CD14-positive monocyte (primary cell): ENCODE results near the gene HSD3B7. TPM values are rescaled to one million over a fixed set of nuclear protein-coding genes. Genes with fewer than 3 reads are reported as not detected.

Source experiments
- DNase-seq, 3 donors: peaks; one replicate each; pipeline ENCODE4 v3.0.0-alpha.2; 2011 to 2022
- H2AFZ ChIP-seq: 2 replicates; pipeline ENCODE4 v1.6.0; 2012; ENCODE audit warnings: mild to moderate bottlenecking, low read depth, low read length, inconsistent platforms; ENCODE audit not compliant: insufficient read depth, poor library complexity, severe bottlenecking
- H3K27ac ChIP-seq, 2 donors: 1 replicate in 1 of 2; 2 replicates in 1 of 2; pipeline ENCODE4 v1.5.1; 2012 to 2013; ENCODE audit warnings: low read length in 2 of 2, control low read depth in 1 of 2, inconsistent platforms in 1 of 2, low read depth in 1 of 2, mild to moderate bottlenecking in 1 of 2
- H3K27me3 ChIP-seq, 2 donors: one replicate each; pipeline versions ENCODE4 v1.6.0 to v1.6.1; 2011 to 2013; ENCODE audit warnings: low read length in 2 of 2; ENCODE audit not compliant: control insufficient read depth in 2 of 2, insufficient read depth in 2 of 2
- H3K36me3 ChIP-seq, 2 donors: replicated peaks in 1 of 2; 1 replicate in 1 of 2; 2 replicates in 1 of 2; pipeline versions ENCODE4 v1.5.1 to v1.6.1; 2012 to 2013; ENCODE audit warnings: low read length in 2 of 2, control low read depth in 1 of 2, inconsistent platforms in 1 of 2, mild to moderate bottlenecking in 1 of 2; ENCODE audit not compliant: insufficient read depth in 2 of 2, control insufficient read depth in 1 of 2
- H3K4me1 ChIP-seq, 2 donors: 1 replicate in 1 of 2; 2 replicates in 1 of 2; pipeline versions ENCODE4 v1.5.1 to v1.6.1; 2012 to 2013; ENCODE audit warnings: low read length in 2 of 2, control low read depth in 1 of 2, inconsistent platforms in 1 of 2, mild to moderate bottlenecking in 1 of 2, moderate library complexity in 1 of 2; ENCODE audit not compliant: insufficient read depth in 2 of 2, control insufficient read depth in 1 of 2
- H3K4me2 ChIP-seq: replicated peaks from 2 replicates; pipeline ENCODE3; 2012; ENCODE audit warnings: low read length, moderate library complexity, mild to moderate bottlenecking; ENCODE audit not compliant: poor library complexity, severe bottlenecking; ENCODE audit errors: extremely low read depth
- H3K4me3 ChIP-seq, 3 experiments: fragments of 200-600 bp in 1 of 3; sonication (generic) in 1 of 3; replicated peaks in 1 of 3; 1 replicate in 2 of 3; 2 replicates in 1 of 3; pipeline ENCODE4 v1.5.1; 2011 to 2013; ENCODE audit warnings: low read length in 3 of 3, mild to moderate bottlenecking in 3 of 3, control low read depth in 2 of 3, low read depth in 2 of 3, inconsistent platforms in 1 of 3, moderate library complexity in 1 of 3
- H3K79me2 ChIP-seq: 2 replicates; pipeline ENCODE4 v1.6.0; 2012; ENCODE audit warnings: mild to moderate bottlenecking, control low read depth, inconsistent platforms, low read length, moderate library complexity; ENCODE audit not compliant: insufficient read depth
- H3K9ac ChIP-seq: 2 replicates; pipeline ENCODE4 v1.6.0; 2017; ENCODE audit warnings: low read length, mild to moderate bottlenecking; ENCODE audit not compliant: insufficient read depth, poor library complexity, severe bottlenecking
- H3K9me3 ChIP-seq, 2 donors: replicated peaks in 1 of 2; 1 replicate in 1 of 2; 2 replicates in 1 of 2; pipeline versions ENCODE4 v1.5.1 to v1.6.1; 2012 to 2013; ENCODE audit warnings: low read length in 2 of 2, control low read depth in 1 of 2; ENCODE audit not compliant: control insufficient read depth in 1 of 2, insufficient read depth in 1 of 2
- H4K20me1 ChIP-seq: 2 replicates; pipeline ENCODE4 v1.6.0; 2012; ENCODE audit warnings: mild to moderate bottlenecking, low read length, control low read depth, moderate library complexity; ENCODE audit not compliant: insufficient read depth
- H3K27ac Mint-ChIP-seq, 7 donors: one replicate each; pipeline ENCODE4 v1.8.0; 2020; ENCODE audit warnings: mild to moderate bottlenecking in 7 of 7, mixed read lengths in 7 of 7, moderate library complexity in 6 of 7, inconsistent platforms in 2 of 7
- H3K27me3 Mint-ChIP-seq, 3 donors: one replicate each; pipeline ENCODE4 v1.8.0; 2021 to 2022; ENCODE audit warnings: low read depth in 3 of 3, mild to moderate bottlenecking in 3 of 3, mixed read lengths in 3 of 3, moderate library complexity in 3 of 3, inconsistent platforms in 1 of 3
- H3K36me3 Mint-ChIP-seq, 2 donors: one replicate each; pipeline ENCODE4 v1.8.0; 2020; ENCODE audit warnings: mixed read lengths in 2 of 2, inconsistent platforms in 1 of 2, mild to moderate bottlenecking in 1 of 2
- H3K4me1 Mint-ChIP-seq: one replicate; pipeline ENCODE4 v1.8.0; 2020; ENCODE audit warnings: mild to moderate bottlenecking, mixed read lengths
- H3K4me3 Mint-ChIP-seq, 2 donors: one replicate each; pipeline ENCODE4 v1.8.0; 2020; ENCODE audit warnings: mild to moderate bottlenecking in 2 of 2, mixed read lengths in 2 of 2, moderate library complexity in 1 of 2
- H3K9me3 Mint-ChIP-seq, 7 donors: one replicate each; pipeline ENCODE4 v1.8.0; 2020 to 2022; ENCODE audit warnings: mixed read lengths in 7 of 7, mild to moderate bottlenecking in 6 of 7, moderate library complexity in 6 of 7, inconsistent platforms in 2 of 7
- WGBS: methylation state at CpG from one replicate; pipeline ENCODE4 v1.1.5; 2013; ENCODE audit warnings: missing lambda C conversion rate; ENCODE audit not compliant: insufficient coverage; 5-methylcytosine and 5-hydroxymethylcytosine counted together
- intact Hi-C, 2 donors: fragments of 100-400 bp; cut with micrococcal nuclease; formaldehyde crosslinking; loops; one replicate each; pipeline versions ENCODE4 v1.15.0 to v1.15.1; 2023
- polyA plus RNA-seq, 3 donors: library from polyadenylated mRNA; depleted of rRNA in 1 of 3; unstranded in 2 of 3; stranded (reverse) in 1 of 3; fragments of 300-500 nt in 2 of 3; fragments of >200 nt in 1 of 3; fragmentation: Illumina TruSeq in 2 of 3; gene quantifications; 1 replicate in 2 of 3; 2 replicates in 1 of 3; pipeline ENCODE4 v1.2.3, GENCODE V29; 2012 to 2021
- TF ChIP-seq, protein P1 (sequence below): fragments of 200-600 bp; IDR thresholded peaks from one replicate; pipeline ENCODE4 v1.8.0; 2022; ENCODE audit warnings: antibody characterized with exemption, mild to moderate bottlenecking

HSD3B7 gene
- polyA plus RNA-seq, 3 donors: 0.89 to 4.3 (median 2.7) TPM

DNA sequence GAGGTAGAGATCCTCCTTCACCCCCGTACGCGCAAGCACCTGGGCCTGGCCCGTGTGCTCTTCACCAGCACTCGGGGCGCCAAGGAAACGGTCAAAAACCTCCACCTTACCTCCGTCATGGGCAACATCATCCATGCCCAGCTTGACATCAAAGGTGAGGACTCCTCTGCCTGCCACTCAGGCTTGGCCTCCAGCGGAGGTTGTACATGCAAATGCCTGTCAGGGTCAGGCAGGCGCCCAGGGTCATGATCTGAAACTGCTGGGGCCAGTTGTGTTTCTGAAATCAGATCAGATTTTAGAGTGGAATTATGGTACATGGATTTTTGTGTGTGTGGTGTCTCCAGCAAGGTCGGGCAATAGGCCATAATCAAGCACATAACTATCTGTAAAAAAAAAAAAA is 23.6 kb upstream of the HSD3B7 start:
- no peaks in the 10 kb centered on the region for H3K27me3 ChIP-seq
- no peak overlapping the region for H3K27ac ChIP-seq
- H2AFZ ChIP-seq: no peak overlapping the region
- no peak overlapping the region for H3K4me3 ChIP-seq
- peak overlapping the region in 1 of 7 donors; percentile 37 for H3K27ac Mint-ChIP-seq
- peaks cover 18% of the 10 kb centered on the region for H3K4me1 Mint-ChIP-seq
- peaks cover 27% of the 10 kb centered on the region for H4K20me1 ChIP-seq
- H3K27me3 Mint-ChIP-seq: peaks cover 0 to 5% (median 0%) of the 10 kb centered on the region in 3 donors
- no peak overlapping the region for H3K4me3 Mint-ChIP-seq
- WGBS: 100% methylated on average over 9 of the region's 11 CpGs
- H3K9ac ChIP-seq: no peak overlapping the region
- intact Hi-C loops: no loop called here
- no peaks in the 10 kb centered on the region for H3K9me3 ChIP-seq
- peaks cover 59 to 76% of the 10 kb centered on the region in 2 donors for H3K36me3 Mint-ChIP-seq
- H3K79me2 ChIP-seq: peaks cover 25% of the 10 kb centered on the region
- peaks cover 13 to 20% of the 10 kb centered on the region in 2 donors for H3K4me1 ChIP-seq
- H3K9me3 Mint-ChIP-seq: peaks cover 0 to 2% (median 0%) of the 10 kb centered on the region in 7 donors
- H3K36me3 ChIP-seq: peaks cover 68 to 74% of the 10 kb centered on the region in 2 donors
- H3K4me2 ChIP-seq: no peak overlapping the region
- DNase-seq: no peak
- TF ChIP-seq, protein P1, sequence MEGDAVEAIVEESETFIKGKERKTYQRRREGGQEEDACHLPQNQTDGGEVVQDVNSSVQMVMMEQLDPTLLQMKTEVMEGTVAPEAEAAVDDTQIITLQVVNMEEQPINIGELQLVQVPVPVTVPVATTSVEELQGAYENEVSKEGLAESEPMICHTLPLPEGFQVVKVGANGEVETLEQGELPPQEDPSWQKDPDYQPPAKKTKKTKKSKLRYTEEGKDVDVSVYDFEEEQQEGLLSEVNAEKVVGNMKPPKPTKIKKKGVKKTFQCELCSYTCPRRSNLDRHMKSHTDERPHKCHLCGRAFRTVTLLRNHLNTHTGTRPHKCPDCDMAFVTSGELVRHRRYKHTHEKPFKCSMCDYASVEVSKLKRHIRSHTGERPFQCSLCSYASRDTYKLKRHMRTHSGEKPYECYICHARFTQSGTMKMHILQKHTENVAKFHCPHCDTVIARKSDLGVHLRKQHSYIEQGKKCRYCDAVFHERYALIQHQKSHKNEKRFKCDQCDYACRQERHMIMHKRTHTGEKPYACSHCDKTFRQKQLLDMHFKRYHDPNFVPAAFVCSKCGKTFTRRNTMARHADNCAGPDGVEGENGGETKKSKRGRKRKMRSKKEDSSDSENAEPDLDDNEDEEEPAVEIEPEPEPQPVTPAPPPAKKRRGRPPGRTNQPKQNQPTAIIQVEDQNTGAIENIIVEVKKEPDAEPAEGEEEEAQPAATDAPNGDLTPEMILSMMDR: no peak

DNA sequence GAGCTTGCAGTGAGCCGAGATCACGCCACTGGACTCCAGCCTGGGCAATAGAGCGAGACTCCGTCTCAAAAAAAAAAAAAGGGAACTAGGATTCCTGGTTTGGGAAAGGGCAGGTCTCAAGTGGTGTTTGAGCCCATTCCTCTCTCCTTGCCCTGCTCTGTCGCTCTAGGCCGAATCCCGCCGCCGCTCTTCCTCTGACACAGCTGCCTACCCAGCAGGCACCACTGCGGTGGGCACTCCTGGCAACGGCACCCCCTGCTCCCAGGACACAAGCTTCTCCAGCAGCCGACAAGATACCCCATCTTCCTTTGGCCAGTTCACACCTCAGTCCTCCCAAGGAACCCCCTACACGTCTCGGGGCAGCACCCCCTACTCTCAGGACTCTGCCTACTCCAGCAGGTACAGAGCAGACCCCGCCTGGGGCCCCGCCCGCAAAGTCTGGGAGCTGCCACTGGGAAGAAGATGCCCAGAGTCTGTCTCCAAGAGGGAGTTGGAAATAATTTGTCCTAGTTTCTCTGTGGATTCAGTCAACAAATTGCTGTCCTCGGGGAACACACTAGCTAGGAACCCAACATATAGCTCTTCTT is 21.0 kb upstream of the HSD3B7 start:
- Mint-ChIP-seq H3K4me1 (peaks cover 10% of the 10 kb centered on the region), H3K27me3 (peaks cover 0 to 8% (median 0%) of the 10 kb centered on the region in 3 donors), H3K27ac (peak overlapping the region in 4 of 7 donors; percentile 3 to 82 (median 40)), H3K9me3 (peaks cover 0 to under 1% (median 0%) of the 10 kb centered on the region in 7 donors), H3K4me3 (no peak overlapping the region), H3K36me3 (peaks cover 75 to 95% of the 10 kb centered on the region in 2 donors)
- Histone ChIP-seq H2AFZ (no peak overlapping the region), H3K79me2 (peaks cover 18% of the 10 kb centered on the region), H3K9ac (no peak overlapping the region), H3K4me2 (no peak overlapping the region), H3K27me3 (no peaks in the 10 kb centered on the region), H3K4me3 (no peak overlapping the region), H3K9me3 (no peaks in the 10 kb centered on the region), H4K20me1 (peaks cover 20% of the 10 kb centered on the region), H3K27ac (no peak overlapping the region), H3K4me1 (peaks cover 2 to 3% of the 10 kb centered on the region in 2 donors), H3K36me3 (peaks cover 87 to 95% of the 10 kb centered on the region in 2 donors)
- TF ChIP-seq, protein P1: no peak
- intact Hi-C loops: no loop called here
- no peak for DNase-seq
- 96% methylated on average over 12 of the region's 18 CpGs for WGBS
